Prostate gland (tissue), 2 donors: ENCODE results near the gene TGM4.

Experiments used
- POLR2A ChIP-seq: fragments of 450-650 bp; IDR thresholded peaks from one replicate; pipeline ENCODE4 v1.6.1; 2016; ENCODE audit warnings: antibody characterized with exemption, mild to moderate bottlenecking
- POLR2AphosphoS5 ChIP-seq: sonication (generic); formaldehyde crosslinking; IDR thresholded peaks from one replicate; pipeline ENCODE4 v1.6.1; 2017; ENCODE audit warnings: antibody characterized with exemption
- TF ChIP-seq, protein P1 (sequence below), 4 experiments: fragments of 200-600 bp in 2 of 4; fragments of 450-650 bp in 2 of 4; sonication (generic) in 2 of 4; IDR thresholded peaks; 1 replicate in 3 of 4; 2 replicates in 1 of 4; pipeline ENCODE4 v1.5.1; 2016 to 2019; ENCODE audit warnings: antibody characterized with exemption in 4 of 4, mild to moderate bottlenecking in 2 of 4, moderate library complexity in 2 of 4

DNA sequence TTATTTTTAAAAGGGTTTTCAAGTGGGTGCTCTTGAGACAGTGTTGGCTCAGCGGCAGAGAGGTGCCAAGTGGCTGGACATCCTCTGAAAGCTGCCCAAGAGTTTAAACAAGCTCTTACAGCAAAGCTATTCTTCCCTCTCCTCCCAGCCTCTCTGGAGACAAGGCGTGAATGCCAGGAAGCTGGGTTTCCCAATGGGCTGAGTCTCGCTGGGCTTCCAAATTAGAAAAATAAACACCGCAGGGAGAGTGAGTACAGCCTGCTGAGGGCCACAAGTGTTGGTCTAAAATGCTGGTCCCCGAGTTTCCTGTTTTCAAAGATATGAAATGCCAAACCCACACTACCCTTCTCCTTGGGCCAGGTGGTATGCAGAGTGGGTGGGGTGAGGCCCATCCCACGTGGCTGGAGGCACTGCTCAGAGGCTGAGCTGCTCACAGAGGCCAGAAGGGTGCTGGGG is 65.2 kb downstream of the TGM4 start:
- TF ChIP-seq, protein P1, sequence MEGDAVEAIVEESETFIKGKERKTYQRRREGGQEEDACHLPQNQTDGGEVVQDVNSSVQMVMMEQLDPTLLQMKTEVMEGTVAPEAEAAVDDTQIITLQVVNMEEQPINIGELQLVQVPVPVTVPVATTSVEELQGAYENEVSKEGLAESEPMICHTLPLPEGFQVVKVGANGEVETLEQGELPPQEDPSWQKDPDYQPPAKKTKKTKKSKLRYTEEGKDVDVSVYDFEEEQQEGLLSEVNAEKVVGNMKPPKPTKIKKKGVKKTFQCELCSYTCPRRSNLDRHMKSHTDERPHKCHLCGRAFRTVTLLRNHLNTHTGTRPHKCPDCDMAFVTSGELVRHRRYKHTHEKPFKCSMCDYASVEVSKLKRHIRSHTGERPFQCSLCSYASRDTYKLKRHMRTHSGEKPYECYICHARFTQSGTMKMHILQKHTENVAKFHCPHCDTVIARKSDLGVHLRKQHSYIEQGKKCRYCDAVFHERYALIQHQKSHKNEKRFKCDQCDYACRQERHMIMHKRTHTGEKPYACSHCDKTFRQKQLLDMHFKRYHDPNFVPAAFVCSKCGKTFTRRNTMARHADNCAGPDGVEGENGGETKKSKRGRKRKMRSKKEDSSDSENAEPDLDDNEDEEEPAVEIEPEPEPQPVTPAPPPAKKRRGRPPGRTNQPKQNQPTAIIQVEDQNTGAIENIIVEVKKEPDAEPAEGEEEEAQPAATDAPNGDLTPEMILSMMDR (IDR thresholded peaks at IDR 0.05): no peak
- TF ChIP-seq POLR2A: no peak
- TF ChIP-seq POLR2AphosphoS5: no peak
